SJSA1 (cell line): ENCODE results near the gene BBIP1. TPM values are rescaled to one million over a fixed set of nuclear protein-coding genes. Genes with fewer than 3 reads are reported as not detected.
A peak's percentile ranks its signal among the peaks of the same experiment; 100 is the strongest.

Experiments
- DNase-seq, 2 experiments: peaks; one replicate each; pipeline ENCODE4 v3.0.0-alpha.2; 2015 to 2020; ENCODE audit warnings: low spot score in 2 of 2, low read depth in 1 of 2
- H3K27ac ChIP-seq: fragments of 250-450 bp; sonication (Bioruptor Pico); 2 replicates; pipeline ENCODE4 v1.5.1; 2020; ENCODE audit warnings: mild to moderate bottlenecking, moderate library complexity
- H3K27me3 ChIP-seq: fragments of 250-450 bp; sonication (Bioruptor Pico); replicated peaks from 2 replicates; pipeline ENCODE4 v1.5.1; 2020; ENCODE audit warnings: mild to moderate bottlenecking, moderate library complexity
- H3K36me3 ChIP-seq: fragments of 250-450 bp; sonication (Bioruptor Pico); 2 replicates; pipeline ENCODE4 v1.5.1; 2020; ENCODE audit warnings: mild to moderate bottlenecking
- H3K4me1 ChIP-seq: fragments of 250-450 bp; sonication (Bioruptor Pico); replicated peaks from 2 replicates; pipeline ENCODE4 v1.6.1; 2021; ENCODE audit warnings: mild to moderate bottlenecking
- H3K4me3 ChIP-seq: fragments of 250-450 bp; sonication (Bioruptor Pico); 2 replicates; pipeline ENCODE4 v1.5.1; 2020; ENCODE audit warnings: mild to moderate bottlenecking
- H3K9me3 ChIP-seq: fragments of 250-450 bp; sonication (Bioruptor Pico); replicated peaks from 2 replicates; pipeline ENCODE4 v1.5.1; 2020; ENCODE audit warnings: mild to moderate bottlenecking
- total RNA-seq: library from RNA; depleted of rRNA; stranded (reverse); fragments of >200 nt; shearing (Covaris generic); gene quantifications from 2 replicates; pipeline ENCODE4 v1.2.3, GENCODE V29; 2014

Gene BBIP1
- total RNA-seq, 1 experiment from 2014 or later, result 33.6 TPM

DNA sequence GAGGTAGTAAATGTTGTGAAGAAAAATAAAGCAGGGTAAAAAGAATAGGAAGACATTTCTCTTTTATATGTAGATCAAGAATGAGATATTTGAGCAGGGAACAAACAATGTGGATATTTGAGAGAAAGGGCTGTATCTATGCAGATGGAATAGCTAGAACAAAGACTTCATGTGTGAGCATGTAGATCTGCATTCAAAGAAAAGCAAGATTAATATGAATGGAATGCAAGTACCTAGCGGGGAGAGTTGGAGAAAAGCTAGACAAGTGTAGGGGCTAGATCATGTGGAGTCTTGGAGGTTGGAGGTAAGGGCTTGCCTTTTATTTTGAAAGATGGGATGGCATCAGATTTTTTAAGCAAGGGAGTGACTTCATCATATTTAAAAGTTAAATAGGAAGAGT lies 27.5 kb upstream of the BBIP1 start:
- H3K27ac ChIP-seq, result no peak overlapping the region
- peaks cover 52% of the 10 kb centered on the region for H3K36me3 ChIP-seq
- no peak overlapping the region for H3K4me3 ChIP-seq
- no peaks in the 10 kb centered on the region for H3K4me1 ChIP-seq
- H3K9me3 ChIP-seq, result no peaks in the 10 kb centered on the region
- no peaks in the 10 kb centered on the region for H3K27me3 ChIP-seq
- no peak for DNase-seq

DNA sequence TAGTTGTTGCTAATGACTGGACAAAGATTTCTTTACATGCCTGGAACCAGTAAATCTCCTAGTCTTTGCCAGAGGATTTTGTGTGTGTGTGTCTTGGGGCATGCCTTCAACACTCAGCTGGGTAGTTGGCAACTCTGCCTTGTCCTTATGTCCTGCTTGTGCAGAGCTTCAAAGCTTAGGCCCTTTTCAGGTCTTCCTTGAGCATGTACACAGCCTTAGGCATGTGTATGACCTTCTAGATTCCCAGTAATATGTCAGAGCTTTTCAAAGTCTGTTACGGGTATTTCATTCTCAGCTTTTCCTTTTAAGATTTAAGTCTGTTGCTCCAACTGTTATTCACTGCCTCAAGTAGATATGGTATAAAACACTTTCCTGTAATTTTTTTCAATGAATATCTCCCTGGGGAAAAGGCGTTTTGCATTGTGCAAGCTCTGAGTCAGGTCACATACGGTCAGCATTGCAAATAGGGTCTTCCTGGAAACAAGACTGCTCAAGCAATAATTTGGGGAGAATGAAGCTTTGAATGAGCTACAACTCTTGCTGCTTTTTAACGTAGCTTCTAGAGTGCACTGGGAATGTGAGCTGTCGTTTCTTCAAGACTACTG lies 25.9 kb upstream of the BBIP1 start:
- no peak for DNase-seq
- H3K27ac ChIP-seq, result no peak overlapping the region
- no peaks in the 10 kb centered on the region for H3K27me3 ChIP-seq
- no peaks in the 10 kb centered on the region for H3K9me3 ChIP-seq
- peaks cover 48% of the 10 kb centered on the region for H3K36me3 ChIP-seq
- no peak overlapping the region for H3K4me3 ChIP-seq
- no peaks in the 10 kb centered on the region for H3K4me1 ChIP-seq

DNA sequence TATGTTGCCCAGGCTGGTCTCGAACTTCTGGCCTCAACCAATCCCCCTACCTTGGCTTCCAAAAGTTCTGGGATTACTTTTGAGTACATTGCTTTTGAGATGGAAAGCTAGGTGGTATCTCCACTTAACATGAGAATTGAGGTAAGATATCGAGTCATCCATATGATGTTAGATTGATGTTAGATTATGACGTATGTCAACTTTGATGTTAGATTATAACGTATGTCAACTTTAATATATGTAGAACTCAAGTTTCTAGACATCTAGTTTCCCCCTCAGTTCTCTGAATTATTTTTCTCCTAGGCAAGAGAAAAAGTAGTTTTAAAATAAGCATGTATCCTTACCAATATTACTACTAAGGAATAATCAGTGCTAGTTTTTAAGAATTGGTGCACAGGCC lies 20.4 kb upstream of the BBIP1 start:
- Histone ChIP-seq H3K4me3 (no peak overlapping the region), H3K27me3 (no peaks in the 10 kb centered on the region), H3K27ac (no peak overlapping the region), H3K36me3 (peaks cover 23% of the 10 kb centered on the region), H3K9me3 (no peaks in the 10 kb centered on the region), H3K4me1 (no peaks in the 10 kb centered on the region)
- no peak for DNase-seq

DNA sequence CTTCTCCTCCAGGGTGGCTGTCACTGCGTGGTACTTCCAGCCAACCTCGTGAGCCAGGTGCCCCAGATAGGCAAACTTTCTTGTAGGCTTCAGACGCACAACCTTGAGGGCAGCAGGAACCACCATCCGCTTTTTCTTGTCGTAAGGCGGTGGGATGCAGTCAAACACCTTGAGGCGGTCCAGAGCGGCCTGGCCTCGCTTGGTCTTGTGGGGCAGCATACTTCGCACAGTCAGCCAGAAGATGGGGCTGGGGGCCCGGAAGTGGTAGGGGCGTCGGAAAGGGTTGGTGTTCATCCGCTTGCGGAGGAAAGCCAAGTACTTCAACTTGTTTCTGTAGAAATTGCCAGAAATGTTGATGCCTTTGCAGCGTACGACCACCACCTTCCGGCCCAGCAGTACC lies 17.8 kb upstream of the BBIP1 start:
- Histone ChIP-seq H3K36me3 (no peaks in the 10 kb centered on the region; the same call in 1 of the 2 replicates), H3K27me3 (no peaks in the 10 kb centered on the region), H3K4me1 (no peaks in the 10 kb centered on the region), H3K9me3 (no peaks in the 10 kb centered on the region), H3K4me3 (no peak overlapping the region), H3K27ac (no peak overlapping the region)
- DNase-seq, result no peak

DNA sequence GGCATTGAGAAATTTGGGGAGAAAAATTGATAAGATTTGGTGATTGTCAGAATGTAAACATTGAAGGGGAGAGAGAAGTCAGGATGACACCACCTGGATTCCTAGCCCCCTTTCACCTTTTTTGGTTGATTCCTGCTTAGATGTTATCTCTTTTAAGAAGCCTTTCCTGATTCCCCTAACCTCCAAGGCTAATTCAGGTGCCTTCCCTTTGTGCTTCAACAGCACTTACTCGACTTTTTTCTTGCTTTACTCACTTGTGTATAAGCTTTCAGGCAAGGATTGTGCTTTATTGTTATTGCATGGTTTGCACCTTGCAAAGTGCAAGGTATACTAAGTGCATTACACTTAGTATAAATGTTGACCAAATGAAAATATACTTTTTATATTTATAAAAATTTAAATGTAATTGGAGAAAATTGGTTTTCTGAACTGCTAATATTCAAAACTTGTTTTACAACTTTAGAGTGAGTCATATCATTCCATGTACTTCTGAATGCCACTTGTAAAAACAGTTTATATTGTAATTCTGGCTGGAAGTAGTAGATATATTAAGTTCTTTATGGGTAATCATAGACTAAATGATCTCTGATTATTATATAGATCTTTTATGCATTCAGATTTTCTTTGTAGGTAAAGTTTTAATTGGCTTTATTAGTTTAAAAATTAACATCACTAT lies 13.7 kb upstream of the BBIP1 start:
- Histone ChIP-seq H3K27ac (no peak overlapping the region), H3K36me3 (no peaks in the 10 kb centered on the region), H3K9me3 (no peaks in the 10 kb centered on the region), H3K4me1 (no peaks in the 10 kb centered on the region), H3K27me3 (no peaks in the 10 kb centered on the region), H3K4me3 (no peak overlapping the region)
- DNase-seq, result no peak

DNA sequence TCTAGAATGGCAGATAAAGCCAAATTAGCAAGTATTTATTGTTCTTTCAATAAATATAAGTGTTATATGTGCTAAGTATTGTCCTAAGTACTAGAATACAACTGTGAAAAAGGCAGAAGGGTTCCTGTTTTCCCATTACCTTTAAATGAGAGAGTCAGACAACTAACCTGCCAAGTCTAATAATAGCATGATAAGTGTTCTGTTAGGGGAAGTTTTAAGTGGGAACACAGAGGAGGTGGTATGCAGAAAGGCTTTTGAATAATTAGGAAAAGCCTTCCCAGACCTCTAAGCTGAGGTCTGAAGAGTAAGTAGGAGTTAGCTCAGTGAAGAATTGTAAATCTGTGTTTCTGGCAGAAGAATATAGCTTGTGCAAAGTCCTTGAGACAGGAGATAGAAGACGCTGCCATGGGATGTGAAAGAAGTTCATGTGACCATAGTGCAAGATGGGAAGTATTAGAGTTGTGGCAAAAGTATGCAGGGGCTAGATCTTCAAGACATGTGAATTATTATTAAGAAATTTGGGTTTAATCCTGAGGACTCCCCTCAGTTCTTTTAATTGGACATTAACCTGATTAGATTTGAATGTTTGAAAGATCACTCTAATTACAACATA lies 12.9 kb upstream of the BBIP1 start:
- no peak overlapping the region for H3K4me3 ChIP-seq
- no peaks in the 10 kb centered on the region for H3K27me3 ChIP-seq
- no peak overlapping the region for H3K27ac ChIP-seq
- H3K4me1 ChIP-seq, result no peaks in the 10 kb centered on the region
- H3K36me3 ChIP-seq, result no peaks in the 10 kb centered on the region
- no peaks in the 10 kb centered on the region for H3K9me3 ChIP-seq
- no peak for DNase-seq

DNA sequence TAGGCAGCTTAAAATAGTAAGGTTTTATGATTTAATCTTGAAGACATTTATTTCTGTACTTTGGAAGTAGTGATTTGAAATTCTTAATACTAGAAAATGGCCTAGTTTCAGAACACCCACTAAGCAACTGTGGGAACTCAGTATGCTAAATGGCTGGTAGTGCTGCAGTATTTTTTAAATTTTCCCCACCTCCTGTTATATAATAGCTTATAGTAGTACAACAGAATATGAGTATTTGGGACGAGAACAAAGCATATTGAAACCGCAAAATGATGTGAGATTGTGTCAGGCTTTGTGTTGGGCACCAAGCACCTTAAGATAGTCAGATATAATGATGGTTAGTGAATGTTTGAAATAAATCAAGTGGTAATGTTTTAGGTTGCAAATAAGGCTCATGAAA lies 8.5 kb upstream of the BBIP1 start:
- Histone ChIP-seq H3K9me3 (no peaks in the 10 kb centered on the region), H3K36me3 (no peaks in the 10 kb centered on the region), H3K27me3 (no peaks in the 10 kb centered on the region), H3K4me3 (no peak overlapping the region), H3K4me1 (no peaks in the 10 kb centered on the region), H3K27ac (no peak overlapping the region)
- DNase-seq, result no peak

DNA sequence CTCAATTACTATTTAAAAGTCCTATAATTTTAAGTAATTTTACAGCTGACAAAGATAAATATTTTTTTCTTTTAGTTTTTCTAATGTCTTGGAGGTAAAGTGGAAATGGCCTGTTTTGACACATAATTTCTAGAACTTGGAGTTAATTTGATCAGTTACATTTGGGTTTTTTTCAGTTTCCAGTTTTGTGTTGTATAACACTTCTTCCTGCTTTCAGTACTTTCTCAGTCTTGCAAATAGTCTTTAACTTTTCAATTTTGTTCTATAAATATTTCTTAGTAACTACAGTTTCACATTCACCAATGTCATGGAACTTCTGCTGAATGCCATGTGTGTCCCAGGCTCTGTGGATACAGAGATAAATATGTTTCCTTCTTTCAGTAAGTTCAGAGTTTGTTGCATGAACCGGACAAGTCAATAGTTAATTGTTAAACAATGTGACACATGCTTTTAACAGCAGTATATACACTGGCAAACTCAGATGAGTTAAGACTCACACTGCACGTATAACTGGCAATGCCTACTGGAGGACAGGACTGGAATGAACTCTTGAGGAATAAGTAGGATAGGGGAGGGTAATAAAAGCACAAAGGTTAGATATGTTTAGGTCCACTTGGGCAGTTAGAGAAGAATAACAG lies 5.0 kb upstream of the BBIP1 start:
- H3K27me3 ChIP-seq, result no peaks in the 10 kb centered on the region
- H3K4me3 ChIP-seq, result no peak overlapping the region
- H3K36me3 ChIP-seq, result no peaks in the 10 kb centered on the region
- DNase-seq, result no peak
- H3K4me1 ChIP-seq, result peaks cover 12% of the 10 kb centered on the region
- no peak overlapping the region for H3K27ac ChIP-seq
- H3K9me3 ChIP-seq, result no peaks in the 10 kb centered on the region

DNA sequence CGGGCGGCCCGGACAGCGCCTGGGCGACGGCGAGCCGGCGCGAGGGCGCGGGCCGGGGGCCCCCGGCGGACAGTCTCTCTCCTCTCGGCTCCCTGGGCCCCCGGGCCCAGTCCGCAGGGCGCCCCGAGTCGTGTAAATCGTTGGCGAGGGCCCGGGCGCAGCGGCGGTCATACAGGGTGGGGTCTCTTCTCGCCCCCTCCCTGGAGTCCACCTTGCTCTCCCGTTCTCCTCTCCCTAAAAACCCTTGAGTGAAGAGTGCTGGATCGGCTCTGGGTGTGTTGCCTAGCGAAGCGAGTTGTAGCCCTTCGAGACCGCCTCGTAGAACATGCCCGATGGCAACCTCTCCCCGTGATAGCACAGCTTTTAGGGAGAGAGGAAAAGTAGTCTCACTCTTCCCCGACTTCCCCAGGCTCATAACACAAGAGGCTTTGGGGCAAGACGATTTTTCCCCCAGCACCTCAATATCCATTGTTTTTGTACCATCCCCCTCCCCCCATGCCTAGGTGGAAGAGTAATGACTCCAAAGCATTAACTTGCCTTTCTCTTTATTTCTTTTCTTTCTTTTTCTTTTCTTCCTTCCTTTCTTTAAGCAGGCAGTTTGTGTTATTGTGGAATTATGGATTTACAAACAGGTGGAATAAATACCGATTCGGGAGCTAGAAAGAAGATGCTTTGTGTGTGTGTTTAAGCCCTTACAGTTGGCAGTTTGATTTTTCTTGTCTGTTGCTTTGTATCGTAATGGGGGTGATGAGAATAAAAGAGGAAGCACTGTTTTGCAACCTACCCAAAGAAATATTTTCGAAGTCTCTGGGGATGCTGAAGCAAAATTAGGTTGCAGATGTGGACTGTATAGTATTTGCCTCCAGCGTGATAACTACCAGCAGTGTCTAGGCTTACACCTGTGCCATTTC lies 1.2 kb upstream of the BBIP1 start:
- DNase-seq, result peak; percentile 46 to 69
- peaks cover 37% of the 10 kb centered on the region for H3K4me1 ChIP-seq

DNA sequence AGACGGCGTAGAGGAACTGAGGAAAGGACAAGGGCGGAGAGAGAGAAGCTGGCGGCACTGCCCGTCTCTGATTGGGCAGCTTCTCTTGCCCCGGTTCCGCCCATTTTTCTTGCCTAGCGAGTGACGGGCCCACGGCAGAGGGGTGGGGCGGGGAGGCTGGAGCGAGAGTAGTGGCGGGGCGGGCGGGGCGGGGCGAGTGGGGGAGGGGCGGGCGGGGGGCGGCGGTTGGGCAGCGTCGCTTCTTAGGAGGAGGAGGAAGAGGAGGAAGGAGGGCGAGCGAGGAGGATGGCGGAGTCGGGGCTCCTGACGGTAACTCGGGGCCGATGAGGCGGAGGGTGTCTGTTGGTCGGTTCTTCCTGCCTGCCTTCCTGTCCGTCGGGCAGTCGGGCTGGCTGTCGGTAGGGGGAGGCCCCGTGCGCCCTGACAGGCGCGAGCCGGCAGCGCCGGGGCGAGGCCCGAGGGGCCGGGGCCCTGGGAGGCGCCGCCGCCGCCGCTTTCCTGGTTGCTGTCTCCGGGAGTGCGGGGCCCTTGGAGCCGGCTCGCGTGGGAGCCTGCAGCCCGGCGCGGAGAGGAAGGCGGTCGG lies 460 bp upstream of the BBIP1 start, which contains the start of gene SHOC2:
TSS of gene SHOC2 (plus strand) at position 256 of the 583 bp plus-strand sequence. CDS start 44,755 bp downstream, outside the sequence.
- peaks cover 37% of the 10 kb centered on the region for H3K4me1 ChIP-seq
- no peaks in the 10 kb centered on the region for H3K9me3 ChIP-seq
- H3K4me3 ChIP-seq, result peak within 1 kb of the TSS; percentile 89
- peak within 1 kb of the TSS; percentile 100 for H3K27ac ChIP-seq
- peak in 1 of 2 experiments; percentile 100 for DNase-seq
- no peaks in the 10 kb centered on the region for H3K27me3 ChIP-seq
- peaks cover 3% of the 10 kb centered on the region; the same call in 1 of the 2 replicates for H3K36me3 ChIP-seq

More for the DNA sequence above, 1.2 kb upstream of the BBIP1 start:
- Histone ChIP-seq H3K4me3 (peak overlapping the region; percentile 89), H3K27me3 (no peaks in the 10 kb centered on the region), H3K9me3 (no peaks in the 10 kb centered on the region), H3K27ac (peak overlapping the region; percentile 83), H3K36me3 (peaks cover 3% of the 10 kb centered on the region; the same call in 1 of the 2 replicates)

DNA sequence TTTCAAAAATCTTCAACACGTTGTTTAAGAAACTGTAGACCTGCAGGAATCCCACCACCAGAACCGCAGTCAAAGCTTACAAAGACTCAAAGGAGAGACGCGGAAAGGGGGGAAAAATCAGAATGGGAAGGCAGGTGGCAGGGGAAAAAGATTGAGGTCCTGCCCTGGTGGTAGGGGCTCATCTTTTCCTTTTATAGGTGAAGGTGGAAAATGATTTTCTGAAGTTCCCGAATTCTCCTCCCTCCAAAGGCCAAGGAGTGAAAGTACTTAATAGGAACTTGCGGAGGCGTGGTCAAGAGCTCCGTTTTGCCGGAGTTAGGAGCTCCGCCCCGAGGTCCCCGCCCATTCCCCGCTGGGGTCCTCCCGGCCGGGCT lies 724 bp downstream of the BBIP1 start:
- peak in 1 of 2 experiments; percentile 98 for DNase-seq
- Histone ChIP-seq H3K27ac (peak overlapping the region; percentile 100), H3K27me3 (no peaks in the 10 kb centered on the region), H3K9me3 (no peaks in the 10 kb centered on the region), H3K4me3 (peak overlapping the region; percentile 71), H3K4me1 (peaks cover 39% of the 10 kb centered on the region), H3K36me3 (peaks cover 3% of the 10 kb centered on the region; the same call in 1 of the 2 replicates)

DNA sequence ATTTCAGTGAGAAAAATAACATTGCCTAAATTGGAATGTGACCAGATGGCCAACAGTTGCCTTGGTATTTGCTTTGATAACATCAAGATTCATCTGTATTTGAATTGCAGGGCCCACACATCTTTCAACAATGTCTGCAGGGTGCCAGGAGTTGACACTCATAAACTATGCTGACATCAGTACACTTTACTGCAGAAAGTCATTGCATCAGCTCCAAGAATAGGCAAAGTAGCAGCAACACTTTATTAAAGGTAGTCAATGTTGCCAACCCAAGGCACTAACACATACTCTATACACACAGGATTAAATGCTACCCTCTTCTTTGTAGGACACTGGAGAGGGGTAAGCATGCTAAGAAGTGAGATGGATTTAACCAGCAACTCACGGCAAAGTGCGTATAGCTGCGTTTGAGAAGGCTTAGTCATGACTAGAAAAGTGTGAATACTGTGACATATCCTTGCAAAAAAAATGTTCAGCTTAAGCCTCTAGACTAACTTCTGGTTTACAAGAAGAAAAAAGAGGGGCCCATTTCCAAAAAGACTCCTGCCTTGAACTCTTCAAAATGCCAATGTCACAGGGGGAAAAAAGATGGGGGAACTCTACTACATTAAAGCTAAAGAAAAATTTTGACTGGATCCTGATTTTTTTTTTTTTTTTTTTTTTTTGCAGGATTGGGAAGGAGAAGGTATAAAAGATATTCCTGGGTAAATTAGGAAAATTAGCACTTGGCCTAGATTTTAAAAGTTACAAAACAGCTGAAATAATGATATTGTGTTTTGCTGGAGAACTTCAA lies 2.2 kb downstream of the BBIP1 start:
- peaks cover 54% of the 10 kb centered on the region for H3K4me1 ChIP-seq
- H3K4me3 ChIP-seq, result no peak overlapping the region
- H3K27me3 ChIP-seq, result no peaks in the 10 kb centered on the region
- H3K36me3 ChIP-seq, result peaks cover 3% of the 10 kb centered on the region; the same call in 1 of the 2 replicates
- DNase-seq, result peak; percentile 74 to 81
- no peaks in the 10 kb centered on the region for H3K9me3 ChIP-seq
- H3K27ac ChIP-seq, result peak overlapping the region; percentile 100
